Lower leg skin (tissue), 4 donors: ENCODE results near the gene WWOX. TPM values are rescaled to one million over a fixed set of nuclear protein-coding genes. Genes with fewer than 3 reads are reported as not detected.

Source experiments
- DNase-seq, 2 donors: peaks; one replicate each; pipeline ENCODE4 v3.0.0-alpha.2; 2019; ENCODE audit warnings: low spot score in 2 of 2
- H3K4me3 ChIP-seq: fragments of 200-600 bp; sonication (generic); 2 replicates; pipeline ENCODE4 v1.5.1; 2017; ENCODE audit warnings: mild to moderate bottlenecking, low read depth; ENCODE audit not compliant: poor library complexity, severe bottlenecking
- POLR2A ChIP-seq, 2 donors: fragments of 450-650 bp; IDR thresholded peaks; one replicate each; pipeline ENCODE4 v1.6.1; 2016 to 2017; ENCODE audit warnings: antibody characterized with exemption in 2 of 2, mild to moderate bottlenecking in 1 of 2, moderate library complexity in 1 of 2
- WGBS, 2 donors: methylation state at CpG; one replicate each; pipeline ENCODE4 v1.1.5; 2018; 5-methylcytosine and 5-hydroxymethylcytosine counted together
- intact Hi-C: fragments of 100-400 bp; cut with DNase I; formaldehyde crosslinking; loops from one replicate; pipeline ENCODE4 v1.15.0; 2023; ENCODE audit warnings: low total_unique reads
- total RNA-seq, 4 donors: library from RNA; depleted of rRNA; stranded (reverse); fragments of >200 nt; gene quantifications; one replicate each; pipeline ENCODE4 v1.1.0, GENCODE V29; 2016
- TF ChIP-seq, protein P1 (sequence below), 3 donors: fragments of 450-650 bp; IDR thresholded peaks; one replicate each; pipeline ENCODE4 v1.5.1; 2016; ENCODE audit warnings: antibody characterized with exemption in 3 of 3, mild to moderate bottlenecking in 3 of 3, moderate library complexity in 2 of 3

Gene WWOX
- total RNA-seq, 4 donors from 2014 or later = 21.0 to 82.7 (median 36.1) TPM

DNA sequence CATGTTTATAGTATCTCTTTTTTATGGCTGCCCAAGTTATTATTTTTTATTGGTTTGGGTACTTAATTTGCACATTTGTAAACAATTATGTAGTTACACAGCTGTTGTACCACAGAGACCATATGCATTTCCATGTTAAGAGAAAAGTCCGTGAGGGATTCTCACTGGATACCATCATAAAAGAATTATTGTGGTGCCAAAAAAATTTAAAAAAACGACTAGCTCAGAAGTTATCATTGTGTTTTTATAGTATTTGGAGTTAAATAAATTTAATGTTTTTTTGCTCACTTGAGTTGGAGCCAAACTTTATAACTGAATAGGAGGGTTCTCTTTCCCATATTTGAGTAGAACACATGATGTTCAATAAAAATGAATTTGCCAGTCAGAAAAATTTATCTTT is 618.7 kb downstream of the WWOX start:
- 55 to 61% methylated on average over 2 of the region's 2 CpGs for whole genome bisulfite sequencing, 2 donors
- TF ChIP-seq POLR2A (IDR thresholded peaks at IDR 0.05) = no peak
- TF ChIP-seq, protein P1, sequence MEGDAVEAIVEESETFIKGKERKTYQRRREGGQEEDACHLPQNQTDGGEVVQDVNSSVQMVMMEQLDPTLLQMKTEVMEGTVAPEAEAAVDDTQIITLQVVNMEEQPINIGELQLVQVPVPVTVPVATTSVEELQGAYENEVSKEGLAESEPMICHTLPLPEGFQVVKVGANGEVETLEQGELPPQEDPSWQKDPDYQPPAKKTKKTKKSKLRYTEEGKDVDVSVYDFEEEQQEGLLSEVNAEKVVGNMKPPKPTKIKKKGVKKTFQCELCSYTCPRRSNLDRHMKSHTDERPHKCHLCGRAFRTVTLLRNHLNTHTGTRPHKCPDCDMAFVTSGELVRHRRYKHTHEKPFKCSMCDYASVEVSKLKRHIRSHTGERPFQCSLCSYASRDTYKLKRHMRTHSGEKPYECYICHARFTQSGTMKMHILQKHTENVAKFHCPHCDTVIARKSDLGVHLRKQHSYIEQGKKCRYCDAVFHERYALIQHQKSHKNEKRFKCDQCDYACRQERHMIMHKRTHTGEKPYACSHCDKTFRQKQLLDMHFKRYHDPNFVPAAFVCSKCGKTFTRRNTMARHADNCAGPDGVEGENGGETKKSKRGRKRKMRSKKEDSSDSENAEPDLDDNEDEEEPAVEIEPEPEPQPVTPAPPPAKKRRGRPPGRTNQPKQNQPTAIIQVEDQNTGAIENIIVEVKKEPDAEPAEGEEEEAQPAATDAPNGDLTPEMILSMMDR (IDR thresholded peaks at IDR 0.05) = no peak
- DNase-seq = no peak
- H3K4me3 ChIP-seq = no peak overlapping the region
- intact Hi-C loops = no loop called here

GRCh38 chr16:78720416-78720815 is 621.0 kb downstream of the WWOX start:
- TF ChIP-seq POLR2A (IDR thresholded peaks at IDR 0.05) = no peak
- TF ChIP-seq, protein P1 (IDR thresholded peaks at IDR 0.05) = no peak
- intact Hi-C loops = no loop called here
- 68 to 80% methylated on average over 3 of the region's 3 CpGs for WGBS, 2 donors
- DNase-seq = no peak
- H3K4me3 ChIP-seq = no peak overlapping the region

DNA sequence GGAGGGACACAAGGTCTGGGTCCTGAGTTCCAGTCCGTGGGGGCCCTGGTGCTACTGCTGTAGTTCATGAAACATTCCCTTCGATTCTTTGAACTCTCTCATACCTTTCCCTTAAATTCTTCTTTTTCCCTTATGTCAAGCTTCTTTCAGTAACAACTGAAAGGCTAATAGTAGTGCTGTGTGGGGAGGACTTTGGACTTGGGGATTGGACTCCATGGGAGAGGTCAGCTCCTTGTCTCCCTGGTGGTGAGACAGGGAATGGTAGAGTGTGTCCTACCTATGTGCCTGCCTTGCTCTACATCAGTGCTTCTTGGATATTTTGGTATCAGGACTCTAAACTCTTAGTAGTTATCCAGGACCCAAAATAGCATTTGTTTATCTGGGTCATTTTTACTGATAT is 628.1 kb downstream of the WWOX start:
- no peak overlapping the region for H3K4me3 ChIP-seq
- intact Hi-C loops = no loop called here
- TF ChIP-seq, protein P1 (IDR thresholded peaks at IDR 0.05) = no peak
- no peak for TF ChIP-seq POLR2A (IDR thresholded peaks at IDR 0.05)
- DNase-seq = no peak
- 93 to 94% methylated on average over 2 of the region's 2 CpGs for WGBS, 2 donors

GRCh38 chr16:78729687-78730086 is 630.2 kb downstream of the WWOX start:
- intact Hi-C loops = no loop called here
- DNase-seq = no peak
- 85 to 90% methylated on average over 2 of the region's 2 CpGs for WGBS, 2 donors
- no peak for TF ChIP-seq POLR2A (IDR thresholded peaks at IDR 0.05)
- TF ChIP-seq, protein P1 (IDR thresholded peaks at IDR 0.05) = no peak
- no peak overlapping the region for H3K4me3 ChIP-seq

GRCh38 chr16:78731785-78732184 is 632.3 kb downstream of the WWOX start:
- intact Hi-C loops = no loop called here
- H3K4me3 ChIP-seq = no peak overlapping the region
- TF ChIP-seq, protein P1 (IDR thresholded peaks at IDR 0.05) = no peak
- TF ChIP-seq POLR2A (IDR thresholded peaks at IDR 0.05) = no peak
- 90 to 100% methylated on average over 1 of the region's 1 CpG for WGBS, 2 donors
- DNase-seq = no peak

- no peak for DNase-seq
- 87 to 92% methylated on average over 7 of the region's 7 CpGs for WGBS, 2 donors
- intact Hi-C loops = no loop called here
- TF ChIP-seq POLR2A (IDR thresholded peaks at IDR 0.05) = no peak
- TF ChIP-seq, protein P1 (IDR thresholded peaks at IDR 0.05) = no peak
- no peak overlapping the region for H3K4me3 ChIP-seq
Observed at GRCh38 chr16:78732696-78733095, 633.2 kb downstream of the WWOX start.
